HEK293 (cell line): ENCODE data around the gene OST4.

Source experiments
- AEBP2 ChIP-seq: fragments of 450-650 bp; formaldehyde crosslinking; IDR thresholded peaks from 2 replicates; pipeline ENCODE4 v1.5.1; 2016; ENCODE audit warnings: missing biosample characterization, missing genetic modification characterization, borderline replicate concordance
- ATF2 ChIP-seq: fragments of 450-650 bp; formaldehyde crosslinking; IDR thresholded peaks from 2 replicates; pipeline ENCODE4 v1.5.1; 2016; ENCODE audit warnings: missing biosample characterization, missing genetic modification characterization, low read depth
- BCL11B ChIP-seq: fragments of 450-650 bp; formaldehyde crosslinking; IDR thresholded peaks from 2 replicates; pipeline ENCODE4 v1.5.1; 2016; ENCODE audit warnings: low read depth, missing biosample characterization, missing genetic modification characterization
- EGR2 ChIP-seq: fragments of 450-650 bp; formaldehyde crosslinking; IDR thresholded peaks from 2 replicates; pipeline ENCODE4 v1.5.1; 2016; ENCODE audit warnings: low read depth, missing biosample characterization, missing genetic modification characterization
- HOXC10 ChIP-seq: sonication (generic); formaldehyde crosslinking; IDR thresholded peaks from 2 replicates; pipeline ENCODE4 v1.8.1; 2023; ENCODE audit warnings: mild to moderate bottlenecking, missing genetic modification reagents
- IKZF3 ChIP-seq: fragments of 450-650 bp; IDR thresholded peaks from 2 replicates; pipeline ENCODE4 v1.5.0; 2018; ENCODE audit warnings: missing biosample characterization, mild to moderate bottlenecking, missing genetic modification characterization, moderate library complexity
- PRDM10 ChIP-seq: fragments of 450-650 bp; formaldehyde crosslinking; IDR thresholded peaks from 2 replicates; pipeline ENCODE4 v1.5.1; 2016; ENCODE audit warnings: missing biosample characterization, missing genetic modification characterization
- REST ChIP-seq: fragments of 450-650 bp; formaldehyde crosslinking; IDR thresholded peaks from 2 replicates; pipeline ENCODE4 v1.5.1; 2016; ENCODE audit warnings: missing biosample characterization, missing genetic modification characterization
- YY2 ChIP-seq: fragments of 450-650 bp; formaldehyde crosslinking; IDR thresholded peaks from 2 replicates; pipeline ENCODE4 v1.5.1; 2016; ENCODE audit warnings: missing biosample characterization, missing genetic modification characterization
- ZNF10 ChIP-seq: fragments of 450-650 bp; formaldehyde crosslinking; IDR thresholded peaks from 2 replicates; pipeline ENCODE4 v1.5.1; 2017; ENCODE audit warnings: missing biosample characterization, missing genetic modification characterization
- ZNF148 ChIP-seq: fragments of 450-650 bp; formaldehyde crosslinking; IDR thresholded peaks from 2 replicates; pipeline ENCODE4 v1.5.0; 2017; ENCODE audit warnings: missing biosample characterization, missing genetic modification characterization, borderline replicate concordance
- ZNF26 ChIP-seq: fragments of 450-650 bp; formaldehyde crosslinking; IDR thresholded peaks from 2 replicates; pipeline ENCODE4 v1.5.1; 2016; ENCODE audit warnings: missing biosample characterization, missing genetic modification characterization
- ZNF292 ChIP-seq: fragments of 450-650 bp; formaldehyde crosslinking; IDR thresholded peaks from 2 replicates; pipeline ENCODE4 v1.5.1; 2016; ENCODE audit warnings: low read depth, missing biosample characterization, missing genetic modification characterization, borderline replicate concordance
- ZNF341 ChIP-seq: fragments of 450-650 bp; formaldehyde crosslinking; IDR thresholded peaks from 2 replicates; pipeline ENCODE4; 2016; ENCODE audit warnings: low read depth, missing biosample characterization, missing genetic modification characterization
- ZNF404 ChIP-seq: fragments of 450-650 bp; formaldehyde crosslinking; IDR thresholded peaks from 2 replicates; pipeline ENCODE4 v1.5.1; 2017; ENCODE audit warnings: missing biosample characterization, missing genetic modification characterization
- ZNF426 ChIP-seq: fragments of 450-650 bp; formaldehyde crosslinking; IDR thresholded peaks from 2 replicates; pipeline ENCODE4 v1.5.1; 2017; ENCODE audit warnings: missing biosample characterization, missing genetic modification characterization, mild to moderate bottlenecking, inconsistent platforms, moderate library complexity
- ZNF548 ChIP-seq: fragments of 450-650 bp; formaldehyde crosslinking; IDR thresholded peaks from 2 replicates; pipeline ENCODE4 v1.5.1; 2016; ENCODE audit warnings: missing biosample characterization, missing genetic modification characterization
- ZNF571 ChIP-seq: fragments of 450-650 bp; formaldehyde crosslinking; IDR thresholded peaks from 2 replicates; pipeline ENCODE4 v1.5.0; 2017; ENCODE audit warnings: missing biosample characterization, missing genetic modification characterization
- ZNF629 ChIP-seq: fragments of 450-650 bp; formaldehyde crosslinking; IDR thresholded peaks from 2 replicates; pipeline ENCODE4 v1.5.1; 2017; ENCODE audit warnings: missing biosample characterization, missing genetic modification characterization
- ZNF639 ChIP-seq: fragments of 450-650 bp; formaldehyde crosslinking; IDR thresholded peaks from 2 replicates; pipeline ENCODE4 v1.5.1; 2016; ENCODE audit warnings: missing biosample characterization, missing genetic modification characterization
- ZNF677 ChIP-seq: fragments of 450-650 bp; IDR thresholded peaks from 2 replicates; pipeline ENCODE4 v1.5.0; 2018; ENCODE audit warnings: missing biosample characterization, mild to moderate bottlenecking, missing genetic modification characterization, moderate library complexity
- ZNF707 ChIP-seq: fragments of 450-650 bp; formaldehyde crosslinking; IDR thresholded peaks from 2 replicates; pipeline ENCODE4 v1.5.1; 2016; ENCODE audit warnings: missing biosample characterization, missing genetic modification characterization

OST4 gene

GRCh38 chr2:27050281-27050995 is 21.0 kb downstream of the OST4 start (continued):
- peak; percentile 89 for TF ChIP-seq PRDM10 (tag by site-specific recombination)
- TF ChIP-seq ZNF548, result no peak
- TF ChIP-seq ZNF629 (tag by site-specific recombination), result no peak
- peak; percentile 27; the same call in 1 of the 2 replicates for TF ChIP-seq IKZF3 (tag by site-specific recombination)
- no peak for TF ChIP-seq HOXC10 (CRISPR knock-in tag)
- no peak; the same call in 1 of the 2 replicates for TF ChIP-seq ZNF639
- TF ChIP-seq ZNF426, result no peak
- TF ChIP-seq ZNF571 (tag by site-specific recombination), result no peak
- no peak for TF ChIP-seq ZNF707 (tag by site-specific recombination)
- peak; percentile 47; the same call in 1 of the 2 replicates for TF ChIP-seq ZNF341 (tag by site-specific recombination)
- no peak for TF ChIP-seq EGR2 (tag by site-specific recombination)
- TF ChIP-seq ZNF292, result no peak
- no peak for TF ChIP-seq AEBP2 (tag by site-specific recombination)
- no peak for TF ChIP-seq ZNF677 (tag by site-specific recombination)
- TF ChIP-seq ATF2 (tag by site-specific recombination), result no peak
- no peak for TF ChIP-seq ZNF148
- no peak for TF ChIP-seq ZNF404
- no peak for TF ChIP-seq BCL11B (tag by site-specific recombination)
- no peak for TF ChIP-seq YY2 (tag by site-specific recombination)
- no peak for TF ChIP-seq ZNF10 (tag by site-specific recombination)
- no peak for TF ChIP-seq REST (tag by site-specific recombination)
- TF ChIP-seq ZNF26 (tag by site-specific recombination), result no peak
